Measurements from ENCODE around the gene AK8.

Gene AK8

DNA sequence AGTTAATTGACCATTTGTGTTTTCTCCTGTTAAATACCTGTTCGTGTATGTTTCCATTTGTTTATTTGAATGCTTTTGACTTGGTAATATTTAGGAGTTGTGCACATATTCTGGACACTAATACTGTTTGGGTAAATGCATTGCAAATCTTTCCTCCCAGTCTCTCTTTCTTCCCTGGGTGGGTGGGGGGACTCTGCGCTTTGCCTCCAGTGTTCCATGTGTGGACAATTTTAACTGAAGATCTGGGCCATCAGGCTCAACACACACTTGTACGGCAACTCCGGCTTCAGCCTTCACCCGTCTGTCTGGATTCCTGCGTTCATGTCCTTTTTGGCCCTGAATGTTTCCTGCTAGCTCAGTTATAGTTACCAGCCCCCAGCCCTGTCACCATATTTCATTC lies 167.8 kb downstream of the AK8 start:
- DNase-seq = no peak

- no peak for DNase-seq
Measured at GRCh38 chr9:132708769-132709430, 169.2 kb downstream of the AK8 start.

- DNase-seq = no peak
Measured at GRCh38 chr9:132708239-132708638, 169.8 kb downstream of the AK8 start.

GRCh38 chr9:132703336-132703735 lies 174.7 kb downstream of the AK8 start:
- DNase-seq = no peak

GRCh38 chr9:132702254-132702653 lies 175.8 kb downstream of the AK8 start:
- DNase-seq = no peak

GRCh38 chr9:132699956-132700355 lies 178.1 kb downstream of the AK8 start:
- DNase-seq = no peak

- DNase-seq = no peak
Measured at GRCh38 chr9:132698989-132699388, 179.1 kb downstream of the AK8 start.

DNA sequence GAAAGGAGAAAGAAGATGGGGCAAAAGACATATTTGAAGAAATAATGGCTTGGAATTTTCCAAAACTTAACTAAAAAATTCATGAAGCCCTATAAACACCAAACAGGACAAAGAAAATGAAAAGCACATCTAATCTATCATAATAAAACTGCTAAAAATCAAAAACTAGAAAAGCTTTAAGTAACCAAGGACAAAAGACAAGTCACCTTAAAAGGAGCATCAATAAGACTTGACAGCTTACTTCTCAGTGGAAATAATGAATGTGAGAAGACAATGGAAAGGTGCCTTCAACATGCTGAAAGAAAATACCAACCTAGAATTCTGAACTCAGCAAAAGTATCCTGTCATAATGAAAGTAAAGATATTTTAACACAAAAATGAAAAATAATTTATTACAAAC lies 180.9 kb downstream of the AK8 start:
- DNase-seq = no peak

- DNase-seq = no peak
Measured at GRCh38 chr9:132694144-132694543, 183.9 kb downstream of the AK8 start.

DNA sequence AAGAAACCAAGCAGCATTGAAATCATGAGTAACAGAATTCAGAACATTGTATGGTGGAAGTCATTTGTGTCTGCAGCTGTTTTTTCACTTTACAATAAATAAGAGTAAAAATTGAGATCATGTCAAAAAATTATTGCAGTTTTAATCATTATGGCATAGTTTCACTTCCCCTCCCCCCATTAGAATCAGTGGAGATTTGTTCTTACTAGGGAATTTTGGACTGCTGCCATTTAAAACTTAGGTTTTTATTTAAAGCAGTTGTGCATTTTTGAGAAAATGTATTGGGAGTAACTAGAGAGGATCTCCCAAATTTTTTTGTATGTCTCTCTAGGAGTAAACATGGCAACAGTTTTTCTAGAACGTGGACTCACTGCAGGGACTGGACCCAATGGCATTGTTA lies 187.4 kb downstream of the AK8 start:
- DNase-seq = no peak

GRCh38 chr9:132683873-132684272 lies 194.2 kb downstream of the AK8 start:
- no peak for DNase-seq

- no peak for DNase-seq
Measured at GRCh38 chr9:132681561-132681960, 196.5 kb downstream of the AK8 start.

DNA sequence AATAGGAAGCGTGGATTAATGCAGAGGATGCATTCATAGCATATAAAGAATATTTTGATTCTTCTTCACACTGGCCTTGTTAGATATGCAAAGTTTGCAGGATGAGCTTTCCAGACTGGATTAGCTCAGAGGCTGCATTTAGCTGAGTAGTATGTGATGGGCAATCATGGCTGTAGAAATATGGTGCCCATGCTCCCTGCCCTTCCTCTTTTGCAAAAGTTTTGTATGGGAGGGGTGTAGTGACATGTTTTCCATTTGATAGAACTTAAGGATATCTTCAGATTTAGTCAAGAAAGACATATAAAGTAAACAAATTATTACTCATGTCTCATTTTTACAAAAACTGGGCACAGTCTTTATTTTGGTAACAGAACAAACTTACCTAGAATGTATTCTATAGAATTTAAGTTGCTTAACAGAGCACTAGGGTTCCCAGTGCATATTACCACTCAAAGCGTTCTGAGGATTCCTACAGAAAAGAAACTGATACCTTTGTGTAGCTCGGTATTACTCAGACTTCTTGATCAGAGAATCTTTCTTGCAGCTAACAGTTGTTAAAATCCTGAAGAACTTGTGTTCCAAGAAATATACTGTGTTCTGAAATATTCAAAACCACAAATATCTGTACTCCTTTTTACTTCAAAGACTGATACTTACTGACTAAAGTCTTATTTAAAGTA lies 198.0 kb downstream of the AK8 start:
- DNase-seq = no peak

DNA sequence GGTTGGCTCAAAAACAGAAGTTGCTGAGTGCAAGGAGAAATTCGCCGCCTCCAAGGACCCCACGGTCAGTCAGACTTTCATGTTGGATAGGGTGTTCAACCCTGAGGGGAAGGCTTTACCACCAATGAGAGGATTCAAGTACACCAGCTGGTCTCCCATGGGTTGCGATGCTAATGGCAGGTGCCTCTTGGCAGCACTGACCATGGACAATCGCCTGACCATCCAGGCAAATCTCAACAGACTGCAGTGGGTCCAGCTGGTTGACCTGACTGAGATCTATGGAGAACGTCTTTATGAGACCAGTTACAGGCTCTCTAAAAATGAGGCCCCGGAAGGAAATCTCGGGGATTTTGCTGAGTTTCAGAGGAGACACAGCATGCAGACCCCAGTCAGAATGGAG lies 200.1 kb downstream of the AK8 start:
- DNase-seq = no peak

Data from right forelimb (tissue), 1 donor.